Activated naive CD4-positive, alpha-beta T cell treated with anti-CD3 and anti-CD28 coated beads, Interleukin-2, amount 50 U/mL, for 16 hours (primary cell): ENCODE data around the gene SPATA33.
"Not testable (repeated sequence)": the region's sequence is repeated elsewhere in the genome, so short reads cannot be mapped to it uniquely, and the experiment has no call there.

ENCODE experiments used
- DNase-seq: peaks from one replicate; pipeline ENCODE4 v3.0.0-alpha.2; 2020

The SPATA33 gene

DNA sequence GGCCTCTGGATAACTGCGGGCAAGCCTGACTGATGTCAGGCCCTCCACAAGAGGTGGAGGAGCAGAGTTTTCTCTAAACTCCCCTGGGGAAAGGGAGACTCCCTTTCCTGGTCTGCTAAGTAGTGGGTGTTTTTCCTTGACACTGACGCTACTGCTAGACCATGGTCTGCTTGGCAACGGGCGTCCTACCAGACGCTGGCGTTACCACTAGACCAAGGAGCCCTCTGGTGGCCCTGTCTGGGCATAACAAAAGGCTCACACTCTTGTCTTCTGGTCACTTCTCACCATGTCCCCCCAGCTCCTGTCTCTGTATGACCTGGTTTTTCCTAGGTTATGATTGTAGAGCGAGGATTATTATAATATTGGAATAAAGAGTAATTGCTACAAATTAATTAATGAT lies 9.4 kb downstream of the SPATA33 start:
- DNase-seq, result not testable (repeated sequence)

GRCh38 chr16:89667633-89668032 lies 10.0 kb downstream of the SPATA33 start:
- no peak for DNase-seq

DNA sequence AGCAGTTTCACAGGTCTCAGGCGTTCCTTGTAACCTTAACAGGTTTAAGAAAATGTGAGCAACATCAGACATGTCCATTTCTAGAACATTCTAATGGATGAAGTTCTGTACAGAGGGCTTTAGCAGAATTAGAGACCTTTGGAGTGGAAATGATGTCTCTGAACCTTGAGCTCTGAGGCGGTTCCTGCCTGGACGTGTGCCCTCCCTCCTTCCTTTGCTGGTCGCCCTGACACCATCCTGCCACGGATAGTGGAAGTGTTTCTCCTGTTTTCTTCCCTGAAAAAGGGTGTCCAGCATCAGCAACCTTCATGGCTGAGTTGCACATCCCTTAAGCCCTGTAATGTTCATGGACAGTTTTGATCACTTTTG lies 11.1 kb downstream of the SPATA33 start:
- DNase-seq, result no peak

GRCh38 chr16:89669755-89670154 lies 12.1 kb downstream of the SPATA33 start:
- no peak for DNase-seq

DNA sequence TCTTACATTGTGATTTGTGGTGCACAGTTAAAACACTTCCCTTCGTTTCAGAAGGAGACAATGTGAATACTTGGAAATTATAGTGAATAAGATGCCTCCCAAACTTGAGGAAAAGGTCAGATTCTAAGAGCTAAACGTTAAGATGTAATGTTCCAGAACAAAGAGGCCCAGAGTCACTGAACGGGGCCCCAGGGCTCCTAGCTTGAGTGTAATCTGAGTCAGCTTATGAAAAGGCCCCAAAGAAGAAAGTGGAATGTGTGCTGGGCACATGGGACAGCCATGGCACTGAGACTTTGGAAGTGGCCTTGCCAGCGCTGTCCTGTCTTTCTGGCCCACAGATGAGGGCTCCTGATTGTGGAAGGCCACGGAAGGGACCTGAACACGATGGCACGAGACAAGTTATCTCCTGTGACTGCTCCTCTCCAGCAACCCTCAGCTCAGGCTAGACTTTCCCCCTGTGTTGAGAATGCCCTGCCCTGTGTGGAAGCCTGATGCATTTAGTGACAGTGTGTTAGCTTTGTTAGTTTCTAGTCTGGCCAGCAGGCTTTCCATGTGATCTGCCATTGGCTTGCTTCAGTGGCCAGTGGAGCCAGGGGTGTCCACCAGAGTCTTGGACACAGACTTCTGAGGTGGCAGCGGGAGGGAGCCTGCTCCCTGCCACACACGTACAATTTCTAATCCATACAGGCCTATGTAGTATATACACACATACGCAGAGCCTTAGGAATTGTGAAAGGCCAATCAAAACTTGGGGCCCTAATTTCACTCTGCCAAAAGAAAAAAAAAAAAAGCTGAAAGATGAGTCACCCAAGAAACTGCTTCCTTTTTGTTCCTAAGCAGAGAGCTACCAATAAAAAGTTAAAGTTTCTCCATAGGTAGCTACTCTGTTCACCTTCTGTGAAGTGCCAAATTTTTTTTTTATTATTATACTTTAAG lies 13.1 kb downstream of the SPATA33 start:
- no peak for DNase-seq

GRCh38 chr16:89671565-89671964 lies 13.9 kb downstream of the SPATA33 start:
- DNase-seq, result not testable (repeated sequence)

DNA sequence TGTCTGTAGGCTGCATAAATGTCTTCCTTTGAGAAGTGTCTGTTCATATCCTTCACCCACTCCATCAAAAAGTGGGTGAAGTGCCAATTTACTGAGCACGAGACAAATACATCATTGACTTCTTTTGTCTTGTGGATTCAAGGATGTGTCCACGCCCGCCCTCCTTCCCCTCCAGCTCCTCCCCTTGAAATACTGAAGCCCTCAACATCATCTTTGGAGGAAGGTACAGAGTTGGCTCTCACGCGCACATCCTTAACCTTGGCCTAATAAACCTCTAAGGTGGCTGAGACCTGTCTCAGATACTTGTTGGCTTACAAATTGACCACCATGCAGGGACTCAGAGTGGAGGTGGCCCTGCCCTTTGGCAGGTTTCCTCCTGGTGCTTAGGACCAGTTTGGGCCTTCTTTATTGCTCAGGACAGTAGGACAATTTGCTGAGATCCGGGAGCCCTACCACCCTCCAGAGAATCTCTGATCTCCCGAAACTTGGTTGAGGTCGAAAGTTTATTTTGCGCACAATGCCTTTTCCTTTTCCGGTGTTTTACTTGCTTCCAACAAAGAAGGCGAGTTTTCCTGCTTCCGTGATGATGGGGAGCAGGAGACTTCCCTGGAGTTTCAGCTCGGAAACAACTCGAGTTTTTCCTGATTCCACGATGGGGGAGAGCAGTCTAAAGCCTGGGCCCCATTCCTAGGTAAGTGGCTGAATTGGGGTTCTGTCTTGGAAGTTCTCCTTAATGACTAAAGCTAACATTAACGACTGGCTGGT lies 14.7 kb downstream of the SPATA33 start:
- no peak for DNase-seq

- DNase-seq, result no peak
Observed at GRCh38 chr16:89678258-89678657, 20.6 kb downstream of the SPATA33 start.

DNA sequence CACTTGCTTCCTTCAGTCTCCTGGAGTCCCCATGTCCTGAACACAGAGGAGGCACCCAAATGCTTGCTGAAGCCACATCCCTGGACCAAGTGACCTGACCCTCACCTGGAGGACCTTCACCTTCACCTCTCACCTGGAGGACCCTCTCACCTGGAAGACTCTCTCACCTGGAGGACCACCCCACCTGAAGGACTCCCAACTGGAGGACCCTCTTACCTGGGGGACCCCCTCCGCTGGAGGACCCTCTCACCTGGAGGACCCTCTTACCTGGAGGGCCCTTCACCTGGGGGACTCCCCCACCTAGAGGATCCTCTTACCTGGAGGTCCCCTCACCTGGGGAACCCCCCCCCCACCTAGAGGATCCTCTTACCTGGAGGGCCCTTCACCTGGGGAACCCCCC lies 28.3 kb downstream of the SPATA33 start:
- no peak for DNase-seq

GRCh38 chr16:89686520-89687091 lies 29.0 kb downstream of the SPATA33 start, which contains the start of gene CDK10:
Gene CDK10, plus strand, starts transcription at chr16:89686689. Its CDS starts 22 bp downstream, at chr16:89686711.
- DNase-seq, result peak; percentile 86

GRCh38 chr16:89687092-89687940 lies 29.7 kb downstream of the SPATA33 start:
- DNase-seq, result no peak

DNA sequence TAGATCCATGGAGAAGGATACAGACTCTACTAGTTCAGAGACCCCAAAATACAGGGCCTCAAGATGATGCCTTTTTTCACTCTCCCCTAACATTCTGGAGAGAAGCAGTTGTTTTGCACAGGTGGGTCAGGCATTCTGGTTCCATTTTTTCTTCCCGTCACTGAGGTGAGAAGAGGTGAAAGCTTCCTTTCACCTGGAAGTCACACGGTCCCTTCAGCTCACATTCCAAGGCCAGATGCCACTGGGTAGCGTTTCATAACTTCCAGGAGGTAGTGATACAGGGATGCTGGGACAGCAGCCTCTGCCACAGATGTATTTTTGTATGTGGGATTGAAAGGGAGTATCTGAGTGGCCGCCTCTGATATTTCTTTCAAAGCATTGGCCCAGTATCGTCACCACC lies 30.8 kb downstream of the SPATA33 start:
- no peak for DNase-seq

GRCh38 chr16:89689142-89689541 lies 31.5 kb downstream of the SPATA33 start:
- DNase-seq, result no peak

DNA sequence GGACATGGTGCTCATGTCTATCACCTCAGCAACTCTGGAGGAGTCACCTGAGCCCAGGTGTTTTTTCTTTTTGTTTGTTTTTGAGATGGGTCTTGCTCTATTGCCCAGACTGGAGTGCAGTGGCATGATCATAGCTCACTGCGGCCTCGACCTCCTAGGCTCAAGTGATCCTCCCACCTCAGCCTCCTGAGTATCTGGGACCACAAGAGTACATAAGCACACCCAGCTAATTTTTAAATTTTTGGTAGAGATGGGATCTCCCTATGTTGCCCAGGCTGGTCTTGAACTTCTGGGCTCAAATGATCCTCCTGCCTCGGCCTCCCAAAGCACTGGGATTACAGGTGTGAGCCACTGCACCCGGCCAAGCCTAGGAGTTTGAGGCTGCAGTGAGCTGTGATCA lies 32.0 kb downstream of the SPATA33 start:
- not testable (repeated sequence) for DNase-seq

DNA sequence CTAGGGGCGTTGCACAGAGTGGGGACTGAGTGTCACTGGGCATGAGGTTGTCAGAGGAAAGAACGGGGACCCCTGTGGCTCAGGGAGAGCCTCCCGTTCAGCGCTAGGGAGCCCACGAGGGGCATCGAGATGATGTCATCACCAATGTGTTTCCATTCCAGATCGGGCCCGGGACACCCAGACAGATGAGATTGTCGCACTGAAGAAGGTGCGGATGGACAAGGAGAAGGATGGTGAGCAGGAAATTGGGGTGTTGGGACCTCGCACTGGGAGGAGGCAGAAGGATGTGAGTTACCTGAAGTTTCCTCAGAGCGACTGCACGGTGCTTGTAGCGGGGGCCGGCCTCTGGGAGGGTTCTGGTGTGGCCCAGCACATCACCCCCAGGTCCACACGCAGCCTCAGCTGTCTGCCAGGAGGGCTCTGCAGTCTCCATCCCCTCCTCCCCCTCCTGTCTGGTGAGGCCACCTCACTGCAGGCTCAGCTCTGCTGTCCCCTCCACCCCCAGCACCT lies 32.8 kb downstream of the SPATA33 start:
- DNase-seq, result no peak

DNA sequence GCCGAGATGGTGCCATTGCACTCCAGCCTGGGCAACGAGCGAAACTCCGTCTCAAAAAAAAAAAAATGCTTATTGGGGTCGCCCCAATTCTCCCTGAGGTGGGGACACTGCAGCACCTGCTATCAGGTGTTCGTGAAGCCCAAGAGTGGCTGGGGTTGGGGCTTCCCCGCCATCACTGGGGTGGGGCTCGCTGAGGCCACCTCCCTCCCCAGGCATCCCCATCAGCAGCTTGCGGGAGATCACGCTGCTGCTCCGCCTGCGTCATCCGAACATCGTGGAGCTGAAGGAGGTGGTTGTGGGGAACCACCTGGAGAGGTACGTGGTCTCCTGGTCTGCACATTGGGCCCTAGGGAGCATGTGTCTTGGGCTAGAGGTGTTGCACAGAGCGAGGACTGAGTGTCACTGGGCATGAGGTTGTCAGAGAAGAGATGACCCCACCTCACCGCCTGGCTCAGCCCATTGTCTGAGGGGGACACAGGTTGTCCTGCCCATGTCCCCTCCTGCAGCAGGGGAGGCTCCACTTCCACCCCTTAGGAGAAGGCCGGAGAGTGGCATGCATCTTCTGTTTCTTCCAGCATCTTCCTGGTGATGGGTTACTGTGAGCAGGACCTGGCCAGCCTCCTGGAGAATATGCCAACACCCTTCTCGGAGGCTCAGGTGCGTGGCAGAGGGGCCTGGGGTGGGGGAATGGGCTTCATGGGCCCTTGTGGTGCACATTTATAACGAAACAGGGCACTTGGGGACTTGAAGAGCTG lies 33.8 kb downstream of the SPATA33 start:
- DNase-seq, result no peak

- no peak for DNase-seq
Observed at GRCh38 chr16:89691986-89692569, 34.4 kb downstream of the SPATA33 start.

GRCh38 chr16:89693289-89693731 lies 35.7 kb downstream of the SPATA33 start:
- DNase-seq, result no peak

DNA sequence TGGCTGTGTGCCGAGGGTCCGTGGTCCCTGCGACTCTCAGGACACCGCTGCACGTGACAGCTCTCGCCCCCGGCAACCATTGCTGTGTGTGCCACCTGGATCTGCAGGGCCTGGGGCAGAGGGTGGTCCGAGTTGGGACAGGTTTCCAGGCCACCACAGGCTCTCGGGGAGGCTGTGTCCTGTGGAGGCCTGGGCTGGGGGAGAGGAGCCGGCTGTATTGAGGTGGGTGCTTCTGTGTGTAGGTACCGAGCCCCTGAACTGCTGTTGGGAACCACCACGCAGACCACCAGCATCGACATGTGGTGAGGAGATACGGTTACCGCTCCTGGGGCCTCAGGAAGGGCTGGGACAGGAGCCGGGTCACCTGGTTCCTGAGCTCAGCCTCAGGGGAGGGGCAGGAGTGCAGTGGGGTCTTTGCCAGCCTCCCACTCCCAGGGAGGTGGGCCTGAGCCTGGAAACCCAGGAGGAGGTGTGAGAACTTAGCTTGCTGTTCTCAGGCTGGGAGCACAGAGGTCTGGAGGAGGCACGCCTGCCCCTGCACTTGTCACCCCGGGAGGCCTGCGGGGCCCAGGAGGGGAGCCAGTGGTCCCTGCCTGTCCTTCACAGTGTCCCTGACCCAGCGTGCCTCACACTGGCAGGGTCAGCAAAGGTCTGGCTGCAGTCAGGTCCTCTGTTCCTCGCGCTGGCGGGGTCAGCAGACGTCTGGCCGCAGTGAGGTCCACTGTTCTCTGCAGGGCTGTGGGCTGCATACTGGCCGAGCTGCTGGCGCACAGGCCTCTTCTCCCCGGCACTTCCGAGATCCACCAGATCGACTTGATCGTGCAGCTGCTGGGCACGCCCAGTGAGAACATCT lies 36.5 kb downstream of the SPATA33 start:
- no peak for DNase-seq

GRCh38 chr16:89694784-89695085 lies 37.1 kb downstream of the SPATA33 start:
- not testable (repeated sequence) for DNase-seq
